Sciatic nerve (tissue), 2 donors: Measurements from ENCODE around the gene ELP1. TPM values are rescaled to one million over a fixed set of nuclear protein-coding genes. Genes with fewer than 3 reads are reported as not detected.
"Not testable (repeated sequence)": the region's sequence is repeated elsewhere in the genome, so short reads cannot be mapped to it uniquely, and the experiment has no call there.

Experiments
- ATAC-seq: fragments of 200-7000 bp; cut with Tn5 transposase; one replicate; pipeline ENCODE4 v1.9.1; 2020; ENCODE audit warnings: mild to moderate bottlenecking, moderate library complexity
- DNase-seq: peaks from one replicate; pipeline ENCODE4 v3.0.0-alpha.2; 2020; ENCODE audit warnings: low spot score
- intact Hi-C: fragments of 100-400 bp; cut with DNase I; formaldehyde crosslinking; loops from one replicate; pipeline ENCODE4 v1.14.2; 2022
- total RNA-seq: library from RNA; stranded (reverse); fragmentation: NEBNext Ultra II Directional; extraction: Animal tissue kit (Norgen Biotek cat#: 25700); gene quantifications from one replicate; pipeline ENCODE4 v1.2.1, GENCODE V29; 2021
- donor health status: DM: no; HTN: no; CAD: no.
- donor health status: DM: no; HTN: no; CAD: no.

The ELP1 gene, protein sequence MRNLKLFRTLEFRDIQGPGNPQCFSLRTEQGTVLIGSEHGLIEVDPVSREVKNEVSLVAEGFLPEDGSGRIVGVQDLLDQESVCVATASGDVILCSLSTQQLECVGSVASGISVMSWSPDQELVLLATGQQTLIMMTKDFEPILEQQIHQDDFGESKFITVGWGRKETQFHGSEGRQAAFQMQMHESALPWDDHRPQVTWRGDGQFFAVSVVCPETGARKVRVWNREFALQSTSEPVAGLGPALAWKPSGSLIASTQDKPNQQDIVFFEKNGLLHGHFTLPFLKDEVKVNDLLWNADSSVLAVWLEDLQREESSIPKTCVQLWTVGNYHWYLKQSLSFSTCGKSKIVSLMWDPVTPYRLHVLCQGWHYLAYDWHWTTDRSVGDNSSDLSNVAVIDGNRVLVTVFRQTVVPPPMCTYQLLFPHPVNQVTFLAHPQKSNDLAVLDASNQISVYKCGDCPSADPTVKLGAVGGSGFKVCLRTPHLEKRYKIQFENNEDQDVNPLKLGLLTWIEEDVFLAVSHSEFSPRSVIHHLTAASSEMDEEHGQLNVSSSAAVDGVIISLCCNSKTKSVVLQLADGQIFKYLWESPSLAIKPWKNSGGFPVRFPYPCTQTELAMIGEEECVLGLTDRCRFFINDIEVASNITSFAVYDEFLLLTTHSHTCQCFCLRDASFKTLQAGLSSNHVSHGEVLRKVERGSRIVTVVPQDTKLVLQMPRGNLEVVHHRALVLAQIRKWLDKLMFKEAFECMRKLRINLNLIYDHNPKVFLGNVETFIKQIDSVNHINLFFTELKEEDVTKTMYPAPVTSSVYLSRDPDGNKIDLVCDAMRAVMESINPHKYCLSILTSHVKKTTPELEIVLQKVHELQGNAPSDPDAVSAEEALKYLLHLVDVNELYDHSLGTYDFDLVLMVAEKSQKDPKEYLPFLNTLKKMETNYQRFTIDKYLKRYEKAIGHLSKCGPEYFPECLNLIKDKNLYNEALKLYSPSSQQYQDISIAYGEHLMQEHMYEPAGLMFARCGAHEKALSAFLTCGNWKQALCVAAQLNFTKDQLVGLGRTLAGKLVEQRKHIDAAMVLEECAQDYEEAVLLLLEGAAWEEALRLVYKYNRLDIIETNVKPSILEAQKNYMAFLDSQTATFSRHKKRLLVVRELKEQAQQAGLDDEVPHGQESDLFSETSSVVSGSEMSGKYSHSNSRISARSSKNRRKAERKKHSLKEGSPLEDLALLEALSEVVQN (N-terminal part only)
- 21.8 TPM for total RNA-seq

DNA sequence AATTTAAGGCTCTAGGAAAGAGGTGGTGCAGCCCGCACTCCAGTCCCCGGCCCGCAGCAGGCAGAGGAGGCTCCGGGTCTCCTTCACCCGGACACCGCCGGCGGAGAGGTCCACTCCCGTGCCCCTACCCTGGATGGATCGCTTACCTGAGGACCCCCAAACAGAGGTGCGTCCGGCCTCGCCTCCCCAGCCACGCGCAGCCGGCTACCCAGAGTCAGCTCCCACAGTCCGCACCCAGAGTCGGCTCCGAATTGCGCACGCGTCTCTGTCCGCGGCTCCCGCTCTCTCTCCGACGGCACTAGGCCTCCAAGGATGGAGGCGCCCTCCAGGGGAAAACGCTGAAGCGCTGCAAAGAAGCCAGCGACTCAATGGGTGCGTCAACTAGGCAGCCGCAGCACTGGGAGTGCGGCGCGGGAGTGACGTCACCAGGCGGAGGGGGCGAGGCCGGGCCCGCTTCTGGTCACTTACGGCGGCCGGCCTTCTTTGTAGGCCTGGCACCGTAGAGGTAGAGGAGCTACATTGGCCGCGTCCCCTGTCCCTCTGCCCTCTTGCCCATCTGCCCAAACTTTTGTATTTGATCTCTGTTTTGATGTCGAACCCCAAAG, at the start of gene ELP1:
TSS of gene ELP1 (minus strand) at position 407 of the 605 bp plus-strand sequence. CDS start 2,978 bp downstream, outside the sequence.
- intact Hi-C loops: loop anchor here (2.0 kb wide), 1 partner anchor 57 kb away; no protein-coding TSS in a partner anchor
- ATAC-seq (peak; percentile 95), DNase-seq (peak; percentile 95)

DNA sequence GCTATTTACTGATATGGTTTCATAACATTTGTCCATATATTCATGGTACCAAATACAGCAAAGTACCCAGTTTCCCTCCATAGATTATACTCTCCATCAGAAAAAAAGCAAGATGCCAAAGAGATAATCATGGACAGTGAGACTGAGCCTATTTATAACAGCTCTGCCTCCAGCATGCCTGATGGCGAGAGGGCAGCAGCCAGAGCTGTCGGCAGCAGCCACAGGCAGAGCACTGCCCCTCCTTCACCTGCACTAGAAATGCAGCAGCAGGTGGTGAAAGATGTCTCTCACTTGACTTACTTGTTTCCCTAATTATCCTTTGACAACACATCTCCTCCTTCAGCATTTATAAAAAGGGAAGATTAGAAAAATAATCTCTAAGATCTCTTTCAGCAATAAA, 47.0 kb upstream of the ELP1 start:
- ATAC-seq: no peak

DNA sequence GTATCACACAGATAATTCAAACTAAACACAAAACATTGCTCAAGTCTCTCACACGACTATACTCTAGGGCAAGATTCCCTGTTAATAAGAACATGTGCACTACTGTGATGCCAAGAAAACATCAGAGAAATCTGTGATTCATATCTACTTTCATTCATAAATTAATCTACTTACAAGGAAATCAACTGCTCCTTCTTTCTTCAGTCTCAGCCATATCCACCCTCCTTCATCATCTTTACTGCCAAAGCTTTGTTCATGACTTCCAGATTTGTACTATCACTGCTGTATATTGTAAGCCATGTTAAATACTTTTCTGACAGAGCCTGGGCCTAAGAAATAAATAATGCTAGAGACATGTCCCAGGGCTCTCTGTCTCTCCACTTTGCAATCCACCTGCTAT, 44.3 kb upstream of the ELP1 start:
- no peak for DNase-seq
- ATAC-seq: peak; percentile 26
- intact Hi-C loops: no loop called here

More for the DNA sequence above, 47.0 kb upstream of the ELP1 start:
- DNase-seq: no peak
- intact Hi-C loops: no loop called here

DNA sequence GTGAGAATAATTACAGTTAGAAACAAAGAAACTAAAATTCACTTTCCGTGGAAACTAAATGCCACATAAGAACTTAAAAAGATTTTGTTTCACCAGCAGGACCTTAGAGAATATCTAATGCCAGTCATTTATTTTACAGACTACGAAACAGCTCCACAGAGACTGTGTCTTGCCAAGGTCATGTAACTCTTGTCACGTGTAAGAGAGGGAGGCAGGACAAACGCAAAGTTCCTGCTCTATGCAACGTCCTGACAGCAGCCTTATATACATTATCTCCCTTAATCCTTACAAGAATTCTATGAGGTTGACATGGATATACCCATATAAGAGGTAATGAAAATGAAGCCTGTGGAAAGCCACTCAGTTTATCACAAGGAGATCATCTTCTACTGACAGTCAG, 40.0 kb upstream of the ELP1 start:
- DNase-seq (no peak), ATAC-seq (peak; percentile 72)
- intact Hi-C loops: no loop called here

DNA sequence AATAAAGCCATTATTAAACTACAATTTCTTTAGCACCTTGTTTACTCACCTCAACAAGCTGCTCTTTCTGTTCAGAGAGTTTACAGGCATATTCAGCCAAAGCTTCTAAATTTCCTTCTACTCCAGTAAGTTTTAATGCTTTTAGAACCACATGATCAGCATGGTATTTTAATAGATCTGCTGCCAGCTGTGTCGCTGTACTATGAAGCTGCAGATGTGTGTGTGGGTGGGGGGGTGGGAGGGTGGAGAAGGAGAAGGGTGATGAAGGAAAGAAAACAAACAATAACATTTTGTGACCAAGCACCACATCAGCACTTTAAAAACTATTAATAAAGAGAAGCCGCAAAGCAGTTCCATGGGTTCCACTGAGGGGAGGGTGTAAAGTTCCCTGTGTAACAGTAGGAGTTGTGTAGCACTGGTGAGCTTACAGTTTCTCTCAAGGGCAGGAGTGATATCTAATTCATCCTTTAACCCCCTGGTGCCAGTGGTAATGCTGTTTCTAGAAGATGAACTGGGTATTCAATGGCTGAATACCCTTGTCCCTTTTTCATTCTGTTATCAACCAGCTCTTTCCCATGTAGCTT, 38.8 kb upstream of the ELP1 start:
- ATAC-seq: peak; percentile 72
- DNase-seq: no peak
- intact Hi-C loops: no loop called here

DNA sequence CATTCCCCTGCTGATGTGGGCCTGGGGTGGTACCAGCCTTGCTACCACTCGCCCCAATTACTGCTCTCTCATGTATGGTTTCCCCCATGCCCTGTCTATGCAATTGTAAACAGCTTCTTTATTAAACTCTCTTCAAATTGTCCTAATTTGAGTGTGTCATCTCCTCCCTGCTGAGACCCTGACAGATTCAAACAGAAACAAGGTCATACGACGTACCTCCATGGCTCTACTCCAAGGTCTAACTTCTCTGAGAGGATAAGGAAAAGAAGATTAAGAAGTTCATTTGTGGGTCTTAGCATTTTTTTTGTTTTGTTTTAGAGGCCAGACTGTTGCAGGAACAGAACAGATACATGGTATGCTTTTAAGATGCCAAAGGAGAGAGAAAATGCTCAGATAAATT, 38.3 kb upstream of the ELP1 start:
- DNase-seq (no peak), ATAC-seq (no peak)
- intact Hi-C loops: no loop called here

DNA sequence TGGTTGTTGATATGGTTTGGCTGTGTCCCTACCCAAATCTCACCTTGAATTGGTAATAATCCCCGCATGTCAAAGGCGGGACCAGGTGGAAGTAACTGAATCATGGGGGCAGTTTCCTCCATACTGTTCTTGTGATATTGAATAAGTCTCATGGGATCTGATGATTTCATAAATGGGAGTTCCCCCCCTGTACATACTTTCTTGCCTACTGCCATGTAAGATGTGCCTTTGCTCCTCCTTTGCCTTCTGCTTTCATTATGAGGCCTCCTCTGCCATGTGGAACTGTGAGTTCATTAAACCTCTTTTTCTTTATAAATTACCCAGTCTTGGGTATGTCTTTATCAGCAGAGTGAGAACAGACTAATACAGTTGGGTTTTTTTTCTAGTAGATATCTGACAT, 37.5 kb upstream of the ELP1 start:
- DNase-seq, ATAC-seq, intact Hi-C loops: not testable (repeated sequence)

DNA sequence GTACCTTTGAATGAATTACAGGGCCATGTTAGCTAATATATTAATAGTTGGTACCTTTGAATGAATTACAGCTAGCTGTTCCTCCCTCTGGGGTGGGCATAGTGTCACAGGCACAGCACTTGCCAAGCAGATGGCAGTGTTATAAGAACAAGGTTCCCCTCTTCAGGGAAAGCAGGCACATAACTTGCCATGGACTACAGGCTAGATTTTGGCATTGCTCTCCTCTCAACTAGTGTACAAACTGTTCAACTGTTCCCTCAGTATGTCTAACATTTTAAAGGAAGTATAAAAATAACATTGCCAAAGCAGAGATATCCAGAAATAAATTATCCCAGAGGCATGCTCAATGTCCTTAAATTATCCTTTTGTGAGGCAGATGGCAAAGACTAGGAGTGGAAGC, 34.0 kb upstream of the ELP1 start:
- no peak for ATAC-seq
- intact Hi-C loops: no loop called here
- no peak for DNase-seq

DNA sequence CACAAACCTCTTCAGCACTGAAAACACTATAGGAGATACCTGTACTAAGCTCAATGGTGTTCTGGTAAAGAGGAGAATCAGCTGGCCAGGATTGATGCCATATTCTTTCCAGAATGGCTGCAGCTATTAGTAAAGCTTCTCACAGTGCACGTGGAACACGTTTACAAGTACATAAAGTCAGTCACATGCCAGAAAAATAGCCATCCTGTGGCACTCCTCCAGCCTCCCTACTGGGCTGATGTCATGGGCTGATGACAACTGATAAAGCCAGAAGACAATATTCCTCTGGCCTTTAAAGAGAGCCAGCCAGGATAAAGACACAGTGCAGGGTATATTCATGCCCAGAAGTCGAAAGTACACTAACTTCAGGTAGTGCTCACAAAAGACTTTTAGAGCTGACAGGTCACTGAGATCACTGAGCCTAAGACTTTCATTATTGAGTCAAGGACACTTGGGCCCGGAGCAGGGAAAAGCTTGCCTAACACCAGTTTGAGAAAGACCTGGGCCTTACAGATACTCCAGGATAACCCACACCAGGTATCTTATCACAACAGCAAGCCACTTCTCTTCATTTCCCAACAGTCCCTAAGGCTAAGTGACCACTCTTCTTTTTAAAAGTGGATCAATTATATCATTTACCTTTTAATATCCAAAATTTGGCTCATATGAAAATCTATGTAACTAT, 29.7 kb upstream of the ELP1 start:
- DNase-seq: no peak
- intact Hi-C loops: no loop called here
- no peak for ATAC-seq

DNA sequence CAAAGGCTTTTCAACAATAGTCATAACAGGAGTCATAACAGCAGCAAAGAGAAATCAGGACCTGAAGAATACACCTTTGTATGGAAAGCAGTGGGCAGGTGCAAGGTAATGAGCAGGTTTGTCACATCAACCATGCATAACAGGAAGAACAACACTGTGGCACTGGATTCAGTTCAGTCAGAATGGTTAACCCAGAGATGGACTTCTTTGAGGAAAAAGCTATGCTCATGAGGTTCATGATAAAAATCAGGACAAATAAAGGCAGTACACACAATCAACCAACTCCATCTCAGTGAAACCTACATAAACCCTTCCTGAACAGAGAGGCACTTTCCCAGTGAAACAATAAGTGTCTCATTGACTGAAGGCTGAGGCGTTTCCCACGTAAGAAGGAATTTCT, 27.2 kb upstream of the ELP1 start:
- ATAC-seq (no peak), DNase-seq (no peak)
- intact Hi-C loops: no loop called here

DNA sequence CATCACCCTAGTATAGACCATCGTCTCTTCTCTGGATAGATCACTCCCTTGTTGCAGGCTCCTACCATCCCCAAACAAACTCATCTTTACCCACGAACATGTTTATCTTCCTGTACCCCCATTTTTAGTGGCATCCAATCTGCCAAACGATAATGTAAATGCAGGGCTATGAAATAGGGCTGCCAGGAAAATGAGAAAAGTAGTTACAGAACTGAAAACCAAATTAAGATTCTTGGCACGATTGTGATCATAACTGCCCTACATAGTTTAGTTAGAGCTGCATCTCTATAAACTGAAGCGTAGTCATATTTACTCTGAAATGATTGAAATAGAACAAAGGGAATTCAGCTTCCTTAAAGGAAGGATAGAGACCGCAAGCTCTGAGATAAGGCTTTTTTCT, 26.4 kb upstream of the ELP1 start:
- DNase-seq: no peak
- intact Hi-C loops: no loop called here
- no peak for ATAC-seq

DNA sequence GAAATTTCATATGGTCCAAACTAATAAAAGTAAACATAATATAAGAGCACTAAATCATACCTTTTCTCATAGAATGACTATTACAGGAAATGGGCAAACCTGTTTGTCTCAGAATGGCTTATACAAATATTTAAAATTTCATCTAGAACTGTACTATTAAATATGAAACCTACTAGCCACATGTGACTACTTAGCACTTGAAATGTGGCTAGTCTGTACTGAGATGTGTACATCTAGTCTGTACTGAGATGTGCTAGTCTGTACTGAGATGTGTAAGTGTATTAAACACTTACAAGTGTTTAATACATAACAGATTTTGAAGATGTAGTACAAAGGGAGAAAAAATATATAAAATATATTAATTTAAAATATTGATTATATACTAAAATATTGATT, 22.7 kb upstream of the ELP1 start:
- intact Hi-C loops: no loop called here
- ATAC-seq (no peak), DNase-seq (no peak)

DNA sequence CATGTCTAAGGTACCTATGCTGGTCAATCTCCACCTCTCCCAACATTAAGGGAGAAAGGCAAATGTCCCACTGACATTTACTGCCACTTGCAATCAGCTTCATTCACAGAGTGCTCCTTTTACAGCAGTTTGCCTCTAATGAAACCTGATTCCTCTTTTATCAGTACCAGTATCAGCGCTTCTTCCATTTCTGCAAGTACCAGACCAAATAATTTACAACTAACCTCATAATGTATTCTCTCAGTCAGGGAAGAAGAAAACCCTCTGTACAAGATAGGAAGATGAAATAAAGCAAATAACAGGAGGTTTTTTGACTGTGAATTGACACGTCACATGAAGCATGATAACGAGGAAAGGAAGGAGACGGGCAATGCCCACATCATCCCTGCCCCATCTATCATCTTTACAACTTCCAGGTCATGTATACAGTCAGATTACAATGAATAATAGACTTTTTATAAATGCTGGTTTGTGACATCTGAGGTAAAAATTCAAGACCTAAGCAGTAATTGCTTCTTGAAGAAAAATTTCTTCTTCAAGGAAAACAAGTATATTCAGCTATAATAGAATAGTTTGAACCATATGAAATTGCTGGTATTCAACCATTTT, 22.2 kb upstream of the ELP1 start:
- intact Hi-C loops: no loop called here
- no peak for DNase-seq
- no peak for ATAC-seq

DNA sequence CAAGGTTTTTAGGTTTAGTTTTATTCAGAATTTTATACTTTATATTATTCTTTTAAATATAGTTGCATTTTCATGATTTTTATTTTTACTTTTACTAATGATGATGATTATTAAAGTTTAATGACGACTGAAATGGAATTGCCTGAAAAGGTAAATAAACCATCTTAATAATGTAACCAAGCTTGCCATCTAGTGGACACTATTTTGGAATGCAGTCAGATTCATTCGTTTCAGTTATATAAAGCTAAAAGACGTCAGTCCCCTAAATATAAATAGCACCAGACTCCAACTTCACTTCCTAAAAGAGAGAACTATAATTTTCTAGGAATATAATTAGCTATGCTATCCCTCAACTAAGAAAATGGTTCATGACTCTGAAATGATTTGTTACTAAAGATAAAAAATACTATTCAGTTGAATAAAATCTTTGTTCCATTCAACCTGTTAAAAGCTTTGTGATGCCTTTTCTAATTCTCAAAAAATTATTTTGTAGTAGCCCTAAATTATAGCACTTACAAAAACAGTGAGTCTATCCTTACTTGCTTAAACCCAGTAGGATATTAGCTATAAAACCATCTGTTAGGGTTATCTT, 20.2 kb upstream of the ELP1 start:
- intact Hi-C loops: no loop called here
- DNase-seq: no peak
- ATAC-seq: peak; percentile 78

DNA sequence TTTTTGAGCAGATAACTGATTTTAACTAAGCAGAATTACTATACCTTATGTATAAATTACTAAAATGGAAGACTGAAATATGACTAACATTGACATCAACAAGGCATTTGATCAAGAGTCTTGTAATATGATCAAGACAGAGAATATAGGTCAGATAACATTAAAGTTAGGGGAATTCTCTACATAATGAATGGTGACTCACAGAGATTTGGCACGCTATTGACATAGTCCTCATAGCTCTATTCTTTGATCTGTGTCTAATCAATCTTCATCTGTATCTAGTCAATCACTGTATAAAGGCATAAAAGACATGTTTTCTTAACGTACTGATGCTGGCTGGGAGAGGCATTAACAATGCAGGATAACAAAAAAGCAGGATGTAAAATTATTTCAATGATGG, 17.7 kb upstream of the ELP1 start:
- DNase-seq (no peak), ATAC-seq (no peak)
- intact Hi-C loops: no loop called here

DNA sequence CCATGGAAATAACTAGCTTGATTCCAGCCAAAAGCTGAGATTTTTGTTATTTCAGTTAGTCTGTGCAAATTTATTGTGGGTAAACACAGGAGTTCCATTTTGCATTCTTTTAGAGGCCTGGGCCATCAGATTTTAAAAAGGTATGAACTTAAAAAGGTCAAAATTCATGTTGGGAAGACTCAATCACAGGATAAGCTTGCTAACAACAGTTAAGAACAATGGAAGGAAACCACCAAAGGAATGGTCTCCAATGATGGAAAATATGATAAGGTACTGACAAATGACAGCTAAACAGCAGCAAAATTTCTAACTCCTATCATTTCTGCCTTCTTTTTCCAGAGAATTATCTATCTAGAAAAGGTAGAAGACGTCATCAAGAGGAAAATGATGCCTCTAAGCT, 16.2 kb upstream of the ELP1 start:
- intact Hi-C loops: no loop called here

DNA sequence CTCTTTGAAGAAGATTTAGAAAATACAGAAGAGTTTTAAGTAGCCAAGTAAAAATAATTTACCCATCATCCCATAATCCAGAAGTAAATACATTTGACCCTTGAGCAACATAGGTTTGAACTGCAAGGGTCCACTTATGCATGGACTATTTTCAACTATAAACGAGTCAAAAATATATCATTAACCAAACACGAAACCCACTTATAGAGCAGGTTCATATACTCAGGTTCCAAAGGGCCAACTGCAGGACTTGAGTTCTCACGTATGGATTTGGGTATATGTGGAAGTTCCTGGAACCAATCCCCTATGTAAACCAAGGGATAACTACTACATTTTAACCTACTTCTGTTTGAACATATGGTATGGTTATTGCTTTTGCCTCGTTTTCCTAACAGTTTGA, 6.1 kb upstream of the ELP1 start:
- ATAC-seq: no peak
- intact Hi-C loops: no loop called here
- no peak for DNase-seq

More for the DNA sequence above, 16.2 kb upstream of the ELP1 start:
- ATAC-seq (no peak), DNase-seq (no peak)
